HG03558 (cell line): Measurements from ENCODE around the gene CNKSR3.

Experiments
- ATAC-seq: cut with Tn5 transposase; IDR thresholded peaks from one replicate; pipeline ENCODE4 v1.9.1; 2021; ENCODE audit warnings: moderate number of reproducible peaks; ENCODE audit not compliant: unreplicated experiment; ENCODE audit errors: extremely low read depth

The CNKSR3 gene

GRCh38 chr6:154482858-154483257 lies 27.6 kb downstream of the CNKSR3 start:
- no peak for ATAC-seq

DNA sequence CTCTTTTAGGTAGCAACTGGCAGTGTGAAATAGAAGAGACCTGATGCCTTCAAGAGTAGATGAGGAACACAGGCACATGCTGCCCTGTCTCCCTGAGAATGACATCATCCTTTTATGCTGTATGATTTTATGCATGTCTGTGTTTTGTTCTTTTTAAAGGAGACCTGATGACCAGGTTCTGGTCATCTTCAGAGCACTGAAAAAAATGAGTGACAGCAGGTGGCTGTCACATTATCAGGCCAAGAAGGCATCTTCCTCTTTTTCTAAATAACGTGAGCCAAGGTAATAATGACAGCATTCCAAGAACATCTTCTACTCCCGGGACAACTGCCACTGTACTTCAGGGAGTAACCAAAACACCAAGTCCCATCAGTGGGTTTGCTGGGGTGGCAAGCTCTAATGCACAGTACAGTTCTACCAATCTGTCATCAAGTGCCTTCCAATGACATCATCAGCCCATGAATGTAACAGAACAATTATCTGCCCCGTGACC lies 28.9 kb downstream of the CNKSR3 start:
- ATAC-seq: no peak

DNA sequence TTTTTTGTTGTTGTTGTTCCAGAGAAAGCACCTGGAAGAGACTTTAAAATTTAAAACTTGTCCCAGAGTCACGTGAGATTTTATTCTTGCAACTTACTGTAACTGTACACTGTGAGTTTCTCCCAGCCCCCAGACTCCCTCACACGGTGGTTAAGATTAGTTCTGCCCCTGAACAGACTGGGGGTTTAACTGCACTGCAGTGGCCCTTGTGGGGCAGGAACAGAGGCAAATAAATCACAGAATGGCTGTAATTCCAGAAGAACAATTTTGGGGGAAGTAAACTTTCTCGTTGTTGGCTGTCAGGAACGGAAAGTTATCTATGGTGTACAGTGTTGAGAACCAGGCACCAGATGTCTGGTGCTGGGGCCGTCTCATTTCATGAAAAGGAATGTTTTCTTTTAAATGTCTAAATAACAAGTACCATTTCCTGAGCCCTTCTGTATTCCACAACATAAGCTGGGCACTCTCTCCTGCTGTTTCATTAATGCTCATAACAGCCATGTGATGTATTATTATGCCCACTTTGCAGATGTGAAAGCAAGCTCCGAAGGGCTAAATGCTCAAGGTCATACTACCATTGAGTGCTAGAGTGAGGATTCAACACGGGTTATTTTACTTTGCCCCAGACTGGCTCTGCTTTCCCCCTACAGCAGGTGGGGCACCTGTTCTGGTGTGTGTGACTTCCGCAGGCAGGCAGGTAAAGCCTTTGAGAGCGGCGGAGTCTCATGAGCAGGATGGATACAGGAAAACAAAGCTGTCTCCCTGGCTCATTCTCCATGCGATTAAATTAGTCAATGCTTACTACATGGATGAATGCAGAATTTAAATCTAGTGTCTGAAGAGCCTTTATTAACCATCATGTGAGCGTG lies 30.5 kb downstream of the CNKSR3 start:
- no peak for ATAC-seq

DNA sequence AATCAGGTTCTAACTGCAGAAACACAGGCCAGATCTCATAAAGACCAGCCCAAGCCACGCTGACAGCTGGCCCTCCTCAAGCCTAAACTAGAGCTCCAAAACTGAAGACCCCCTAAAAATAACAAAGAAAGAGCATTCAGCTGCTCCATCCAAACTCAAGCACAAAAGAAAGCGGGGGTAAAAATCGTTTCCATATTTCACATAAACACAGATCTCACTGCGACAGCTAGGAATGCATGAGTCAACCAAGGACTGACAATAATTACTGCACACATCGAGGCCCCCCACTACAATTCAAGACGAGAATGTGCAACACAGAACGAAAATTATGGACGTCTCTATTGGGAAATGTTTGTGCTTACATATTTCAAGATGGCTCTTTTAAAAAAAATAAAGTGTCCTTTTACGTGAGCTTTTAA lies 31.1 kb downstream of the CNKSR3 start:
- no peak for ATAC-seq

DNA sequence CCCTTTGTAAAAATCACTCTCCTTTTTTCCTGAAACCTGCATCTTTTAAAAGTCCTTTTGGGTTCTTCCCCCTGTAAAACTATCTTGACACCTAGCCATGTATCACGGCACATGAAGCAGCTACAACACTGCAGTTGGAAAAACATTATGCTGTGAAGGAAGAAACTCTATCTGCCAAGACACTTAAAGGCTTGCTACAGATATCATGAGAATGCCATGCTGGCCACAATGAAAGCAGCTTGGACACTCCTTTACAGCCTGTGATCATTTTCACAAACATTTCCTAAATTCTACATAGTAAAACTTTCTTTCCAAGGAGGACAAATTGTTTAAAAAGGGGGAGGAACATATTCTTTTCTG lies 31.8 kb downstream of the CNKSR3 start:
- ATAC-seq: no peak

DNA sequence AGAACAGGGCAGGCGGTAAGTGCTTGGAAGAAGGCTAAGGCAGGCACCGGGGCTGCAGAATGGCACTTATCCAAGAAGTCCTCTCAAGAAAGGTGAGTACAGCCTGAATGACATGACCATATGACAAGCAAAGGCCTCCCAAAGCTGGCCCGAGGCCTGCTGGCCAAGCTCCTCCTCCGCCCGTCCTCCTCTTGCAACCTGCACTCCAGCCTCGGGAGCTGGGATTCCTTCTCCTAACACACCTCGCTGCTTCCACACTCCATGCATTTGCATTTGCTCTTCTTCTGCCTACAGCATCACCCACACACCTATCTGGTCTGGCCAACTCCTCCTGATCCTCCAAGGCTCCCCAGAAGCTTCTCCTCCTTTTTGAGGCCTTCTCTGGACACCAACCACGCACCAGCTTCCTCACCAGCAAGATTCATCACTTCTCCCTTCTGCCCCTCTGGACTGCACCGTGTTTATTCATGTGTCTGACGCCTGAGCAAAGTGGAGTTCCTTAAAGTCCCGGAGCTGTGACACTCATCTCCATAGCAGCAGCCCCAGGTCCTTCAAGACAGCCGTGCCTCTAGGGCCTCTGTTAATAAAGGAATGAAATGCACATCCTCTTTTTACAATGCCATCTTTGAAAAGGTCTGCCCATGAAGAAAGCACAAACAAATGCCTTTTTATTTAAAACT lies 32.3 kb downstream of the CNKSR3 start:
- no peak for ATAC-seq

DNA sequence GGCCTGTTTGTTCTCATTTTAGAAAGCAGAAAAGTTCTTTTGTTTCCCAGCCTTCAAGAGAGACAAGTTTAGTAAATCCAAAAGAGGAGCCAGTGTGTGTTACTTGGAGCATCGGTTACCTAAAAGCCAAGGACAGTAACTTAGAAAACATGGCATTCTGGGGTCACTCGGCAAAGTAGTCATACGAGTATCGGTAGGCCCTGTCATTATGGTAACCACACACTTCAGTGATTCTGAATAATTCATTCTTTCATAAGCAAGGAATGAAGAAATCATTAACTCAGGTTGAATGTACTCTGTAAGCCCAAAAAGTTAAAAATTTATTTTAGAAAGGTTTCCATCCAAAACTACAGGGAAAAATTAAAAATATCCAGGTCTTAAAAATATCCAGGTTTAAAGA lies 34.0 kb downstream of the CNKSR3 start:
- ATAC-seq: no peak

GRCh38 chr6:154474648-154475428 lies 35.6 kb downstream of the CNKSR3 start:
- ATAC-seq: no peak

GRCh38 chr6:154473324-154473723 lies 37.2 kb downstream of the CNKSR3 start:
- no peak for ATAC-seq

DNA sequence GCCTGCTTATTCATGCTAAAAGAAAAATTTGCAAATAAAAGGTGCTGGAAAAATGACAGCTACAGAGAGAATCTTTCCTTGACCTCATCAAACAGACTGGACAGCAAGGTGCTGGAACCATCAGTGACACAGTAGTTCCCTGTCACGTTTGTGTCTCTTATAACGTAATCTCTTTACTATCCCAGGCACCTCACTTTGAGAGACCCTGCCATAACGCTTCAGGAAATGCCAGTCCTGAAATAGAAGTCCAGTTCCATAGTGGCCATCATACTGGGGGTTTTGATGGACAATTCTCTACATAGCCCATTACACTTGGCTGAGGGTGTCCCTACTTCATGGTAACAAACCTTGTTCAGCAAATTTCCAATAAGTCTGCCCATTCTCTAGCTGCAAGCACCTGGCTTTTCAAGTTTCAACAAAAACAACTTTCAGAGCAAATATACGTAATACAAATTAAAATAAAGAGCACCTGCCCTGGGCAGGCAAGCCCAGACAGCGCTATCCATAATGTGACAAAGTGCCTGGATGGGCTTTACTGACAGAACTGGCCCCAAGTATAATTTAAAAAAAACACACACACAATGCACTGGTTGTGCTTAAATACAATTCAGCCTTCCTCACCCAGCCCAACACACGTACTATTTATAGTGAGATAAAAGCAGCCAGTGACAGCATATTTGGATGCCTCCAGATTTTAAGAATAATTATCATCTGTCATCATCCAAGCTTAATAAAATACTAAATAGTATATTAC lies 38.7 kb downstream of the CNKSR3 start:
- ATAC-seq: no peak

GRCh38 chr6:154469306-154469935 lies 41.1 kb downstream of the CNKSR3 start:
- ATAC-seq: no peak

DNA sequence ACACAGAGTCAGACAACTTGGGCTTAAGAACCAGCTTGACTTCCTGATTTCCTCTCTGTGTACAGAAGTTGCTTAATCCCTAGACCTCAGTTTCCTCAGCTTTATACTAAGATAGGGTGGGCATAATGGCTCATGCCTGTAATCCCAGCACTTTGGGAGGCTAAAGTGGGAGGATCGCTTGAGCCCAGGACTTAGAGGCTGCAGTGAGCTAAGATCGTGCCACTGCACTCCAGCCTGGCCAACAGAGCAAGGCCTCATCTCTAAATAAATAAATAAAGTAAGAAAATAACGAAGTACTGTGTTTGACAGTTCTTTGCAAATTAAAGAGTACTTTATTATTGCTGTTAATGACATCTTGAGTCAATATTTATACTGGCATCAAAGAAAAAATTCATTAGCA lies 41.7 kb downstream of the CNKSR3 start:
- ATAC-seq: no peak

DNA sequence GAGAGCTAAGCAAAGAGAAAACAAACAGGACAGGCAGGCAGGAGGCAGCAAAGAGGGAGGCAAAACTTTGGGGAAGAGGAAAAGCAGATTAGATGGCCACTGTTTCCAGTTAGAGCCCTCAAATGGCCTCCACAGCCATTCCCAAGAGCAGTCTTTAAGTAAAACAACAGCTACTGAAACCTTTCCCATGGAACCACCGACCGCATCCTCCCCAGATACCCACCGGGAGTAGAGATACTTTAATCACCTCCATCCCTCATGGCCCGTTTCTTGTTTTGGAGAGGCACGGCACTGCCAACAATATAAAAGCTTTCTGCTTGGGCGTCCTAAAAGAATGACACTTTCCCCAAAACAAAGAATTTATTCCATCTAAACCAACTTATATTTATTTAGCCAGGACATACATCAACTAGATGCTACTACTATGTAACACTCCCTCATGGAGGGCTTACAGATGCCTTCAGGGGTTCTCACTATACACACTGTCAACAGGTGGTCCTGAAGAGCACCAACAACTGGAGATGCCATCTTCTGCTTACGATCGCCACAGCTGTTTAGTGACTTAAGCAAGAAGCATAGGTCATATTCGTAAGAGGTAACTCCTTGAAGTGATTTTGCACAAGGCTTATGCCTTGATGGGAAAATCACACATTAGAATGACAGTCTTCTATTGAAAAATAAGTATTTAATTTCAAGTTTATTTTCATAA lies 43.4 kb downstream of the CNKSR3 start:
- ATAC-seq: no peak

DNA sequence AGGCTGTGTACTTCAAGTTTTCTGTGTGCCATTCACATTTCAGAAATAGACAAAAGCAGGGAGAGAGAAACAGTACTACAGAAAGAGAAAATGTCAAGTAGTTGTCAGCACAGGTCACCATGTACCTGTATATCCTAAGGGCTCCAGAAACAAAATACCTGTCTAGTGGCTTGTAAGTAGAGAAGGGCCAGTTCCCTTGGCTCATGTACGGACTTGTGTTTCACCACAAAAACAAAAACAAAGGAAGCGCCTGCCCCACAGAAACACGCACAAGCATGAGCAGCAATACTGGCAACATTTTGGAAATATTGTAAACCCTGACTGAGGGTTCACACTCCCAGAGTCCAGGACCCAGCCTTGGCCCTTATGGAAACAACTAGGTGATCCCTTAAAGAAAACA lies 44.3 kb downstream of the CNKSR3 start:
- ATAC-seq: no peak

GRCh38 chr6:154463573-154464419 lies 46.7 kb downstream of the CNKSR3 start:
- no peak for ATAC-seq

DNA sequence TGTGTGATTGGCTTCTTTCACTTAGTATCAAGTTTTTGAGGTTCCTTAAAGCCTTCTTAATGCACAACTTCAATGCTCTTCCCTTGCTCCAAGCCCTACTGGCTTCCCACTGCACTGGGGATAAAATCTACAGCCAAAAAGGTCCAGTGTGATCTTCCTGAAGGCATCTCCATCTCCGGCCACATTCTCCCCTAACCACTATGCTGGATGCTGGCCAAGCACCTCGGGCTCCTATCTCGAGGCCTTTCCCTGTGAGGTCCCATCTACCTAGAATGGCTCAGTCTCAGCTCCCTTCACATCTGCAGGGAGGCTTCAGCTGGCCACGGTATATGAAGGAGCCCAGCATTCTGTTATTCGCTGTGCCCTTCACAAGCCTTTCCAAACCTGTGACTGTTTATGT lies 48.1 kb downstream of the CNKSR3 start:
- ATAC-seq: no peak

- ATAC-seq: no peak
These were observed 49.1 kb downstream of the CNKSR3 start for GRCh38 chr6:154461348-154461747.
